Liver (tissue), 3 donors: ENCODE data around the gene MTFR1L.

ENCODE experiments used
- EGR1 ChIP-seq, 2 donors: IDR thresholded peaks; 2 replicates each; pipeline ENCODE4 v1.6.1; 2016 to 2018; ENCODE audit warnings: antibody characterized with exemption in 2 of 2, low read depth in 2 of 2
- FOXA1 ChIP-seq: IDR thresholded peaks from 2 replicates; pipeline ENCODE4 v1.6.1; 2016; ENCODE audit warnings: antibody characterized with exemption
- FOXA2 ChIP-seq: IDR thresholded peaks from 2 replicates; pipeline ENCODE4 v1.6.1; 2016; ENCODE audit warnings: antibody characterized with exemption
- GABPA ChIP-seq, 2 donors: IDR thresholded peaks in 1 of 2; conservative IDR thresholded peaks in 1 of 2; 2 replicates each; pipeline ENCODE4 v1.6.1; 2016; ENCODE audit warnings: antibody characterized with exemption in 2 of 2, mild to moderate bottlenecking in 1 of 2, moderate library complexity in 1 of 2
- JUND ChIP-seq, 2 donors: IDR thresholded peaks; 2 replicates each; pipeline ENCODE4 v1.6.1; 2016; ENCODE audit warnings: antibody characterized with exemption in 2 of 2
- MAX ChIP-seq: IDR thresholded peaks from 2 replicates; pipeline ENCODE4 v1.6.1; 2016; ENCODE audit warnings: antibody characterized with exemption
- RAD21 ChIP-seq, 2 donors: IDR thresholded peaks; 2 replicates each; pipeline ENCODE4 v1.6.1; 2016; ENCODE audit warnings: antibody characterized with exemption in 2 of 2, mild to moderate bottlenecking in 2 of 2
- RXRA ChIP-seq, 2 donors: IDR thresholded peaks; 2 replicates each; pipeline ENCODE4 v1.6.1; 2017 to 2018; ENCODE audit warnings: antibody characterized with exemption in 2 of 2, mild to moderate bottlenecking in 1 of 2
- SP1 ChIP-seq: IDR thresholded peaks from 2 replicates; pipeline ENCODE4 v1.6.1; 2018; ENCODE audit warnings: antibody characterized with exemption, mild to moderate bottlenecking
- YY1 ChIP-seq: IDR thresholded peaks from 2 replicates; pipeline ENCODE4 v1.6.1; 2016; ENCODE audit warnings: antibody characterized with exemption, mild to moderate bottlenecking
- TF ChIP-seq, protein P1 (sequence below): fragments of 150-350 bp; IDR thresholded peaks from 2 replicates; pipeline ENCODE4 v1.5.1; 2017; ENCODE audit warnings: improper control_type of control experiment, low read depth, low read length; ENCODE audit not compliant: missing input control
- TF ChIP-seq, protein P2 (sequence below): IDR thresholded peaks from 2 replicates; pipeline ENCODE4 v1.6.1; 2016; ENCODE audit warnings: antibody characterized with exemption
- TF ChIP-seq, protein P3 (sequence below): IDR thresholded peaks from 2 replicates; pipeline ENCODE4 v1.6.1; 2016; ENCODE audit warnings: antibody characterized with exemption, mild to moderate bottlenecking
- donor health status: healthy.
- donor health status: healthy.

DNA sequence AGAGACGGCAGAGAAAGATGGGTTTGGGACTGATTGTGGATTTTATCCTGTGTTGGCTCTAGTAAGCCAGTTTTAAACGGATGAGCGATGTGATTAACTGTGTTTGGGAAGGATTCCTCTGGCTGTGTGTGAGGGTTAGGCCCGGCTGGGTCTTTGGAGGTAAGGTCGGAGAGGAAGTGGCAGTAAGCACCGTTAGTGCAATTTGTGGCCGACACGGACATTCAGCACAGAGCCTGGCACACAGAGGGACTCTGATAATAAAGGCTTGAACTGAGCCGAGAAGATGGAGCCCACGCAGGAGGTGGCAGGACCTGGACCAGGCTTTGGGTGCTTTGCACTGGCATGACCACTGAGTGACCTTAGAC, 1.3 kb downstream of the MTFR1L start:
- TF ChIP-seq, protein P1, sequence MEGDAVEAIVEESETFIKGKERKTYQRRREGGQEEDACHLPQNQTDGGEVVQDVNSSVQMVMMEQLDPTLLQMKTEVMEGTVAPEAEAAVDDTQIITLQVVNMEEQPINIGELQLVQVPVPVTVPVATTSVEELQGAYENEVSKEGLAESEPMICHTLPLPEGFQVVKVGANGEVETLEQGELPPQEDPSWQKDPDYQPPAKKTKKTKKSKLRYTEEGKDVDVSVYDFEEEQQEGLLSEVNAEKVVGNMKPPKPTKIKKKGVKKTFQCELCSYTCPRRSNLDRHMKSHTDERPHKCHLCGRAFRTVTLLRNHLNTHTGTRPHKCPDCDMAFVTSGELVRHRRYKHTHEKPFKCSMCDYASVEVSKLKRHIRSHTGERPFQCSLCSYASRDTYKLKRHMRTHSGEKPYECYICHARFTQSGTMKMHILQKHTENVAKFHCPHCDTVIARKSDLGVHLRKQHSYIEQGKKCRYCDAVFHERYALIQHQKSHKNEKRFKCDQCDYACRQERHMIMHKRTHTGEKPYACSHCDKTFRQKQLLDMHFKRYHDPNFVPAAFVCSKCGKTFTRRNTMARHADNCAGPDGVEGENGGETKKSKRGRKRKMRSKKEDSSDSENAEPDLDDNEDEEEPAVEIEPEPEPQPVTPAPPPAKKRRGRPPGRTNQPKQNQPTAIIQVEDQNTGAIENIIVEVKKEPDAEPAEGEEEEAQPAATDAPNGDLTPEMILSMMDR = no peak
- TF ChIP-seq MAX (no peak), RAD21 (IDR thresholded peaks at IDR 0.05) (no peak), RXRA (IDR thresholded peaks at IDR 0.05) (no peak), FOXA2 (no peak), SP1 (no peak), FOXA1 (no peak), JUND (IDR thresholded peaks at IDR 0.05) (no peak), EGR1 (IDR thresholded peaks at IDR 0.05; ENCODE audit: low read depth in 2 of 2) (no peak), GABPA (IDR thresholded peaks at IDR 0.05 in 1 of 2, conservative IDR thresholded peaks at IDR 0.05 in 1 of 2) (no peak), YY1 (no peak)
- TF ChIP-seq, protein P2, sequence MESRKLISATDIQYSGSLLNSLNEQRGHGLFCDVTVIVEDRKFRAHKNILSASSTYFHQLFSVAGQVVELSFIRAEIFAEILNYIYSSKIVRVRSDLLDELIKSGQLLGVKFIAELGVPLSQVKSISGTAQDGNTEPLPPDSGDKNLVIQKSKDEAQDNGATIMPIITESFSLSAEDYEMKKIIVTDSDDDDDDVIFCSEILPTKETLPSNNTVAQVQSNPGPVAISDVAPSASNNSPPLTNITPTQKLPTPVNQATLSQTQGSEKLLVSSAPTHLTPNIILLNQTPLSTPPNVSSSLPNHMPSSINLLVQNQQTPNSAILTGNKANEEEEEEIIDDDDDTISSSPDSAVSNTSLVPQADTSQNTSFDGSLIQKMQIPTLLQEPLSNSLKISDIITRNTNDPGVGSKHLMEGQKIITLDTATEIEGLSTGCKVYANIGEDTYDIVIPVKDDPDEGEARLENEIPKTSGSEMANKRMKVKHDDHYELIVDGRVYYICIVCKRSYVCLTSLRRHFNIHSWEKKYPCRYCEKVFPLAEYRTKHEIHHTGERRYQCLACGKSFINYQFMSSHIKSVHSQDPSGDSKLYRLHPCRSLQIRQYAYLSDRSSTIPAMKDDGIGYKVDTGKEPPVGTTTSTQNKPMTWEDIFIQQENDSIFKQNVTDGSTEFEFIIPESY = no peak
- TF ChIP-seq, protein P3, sequence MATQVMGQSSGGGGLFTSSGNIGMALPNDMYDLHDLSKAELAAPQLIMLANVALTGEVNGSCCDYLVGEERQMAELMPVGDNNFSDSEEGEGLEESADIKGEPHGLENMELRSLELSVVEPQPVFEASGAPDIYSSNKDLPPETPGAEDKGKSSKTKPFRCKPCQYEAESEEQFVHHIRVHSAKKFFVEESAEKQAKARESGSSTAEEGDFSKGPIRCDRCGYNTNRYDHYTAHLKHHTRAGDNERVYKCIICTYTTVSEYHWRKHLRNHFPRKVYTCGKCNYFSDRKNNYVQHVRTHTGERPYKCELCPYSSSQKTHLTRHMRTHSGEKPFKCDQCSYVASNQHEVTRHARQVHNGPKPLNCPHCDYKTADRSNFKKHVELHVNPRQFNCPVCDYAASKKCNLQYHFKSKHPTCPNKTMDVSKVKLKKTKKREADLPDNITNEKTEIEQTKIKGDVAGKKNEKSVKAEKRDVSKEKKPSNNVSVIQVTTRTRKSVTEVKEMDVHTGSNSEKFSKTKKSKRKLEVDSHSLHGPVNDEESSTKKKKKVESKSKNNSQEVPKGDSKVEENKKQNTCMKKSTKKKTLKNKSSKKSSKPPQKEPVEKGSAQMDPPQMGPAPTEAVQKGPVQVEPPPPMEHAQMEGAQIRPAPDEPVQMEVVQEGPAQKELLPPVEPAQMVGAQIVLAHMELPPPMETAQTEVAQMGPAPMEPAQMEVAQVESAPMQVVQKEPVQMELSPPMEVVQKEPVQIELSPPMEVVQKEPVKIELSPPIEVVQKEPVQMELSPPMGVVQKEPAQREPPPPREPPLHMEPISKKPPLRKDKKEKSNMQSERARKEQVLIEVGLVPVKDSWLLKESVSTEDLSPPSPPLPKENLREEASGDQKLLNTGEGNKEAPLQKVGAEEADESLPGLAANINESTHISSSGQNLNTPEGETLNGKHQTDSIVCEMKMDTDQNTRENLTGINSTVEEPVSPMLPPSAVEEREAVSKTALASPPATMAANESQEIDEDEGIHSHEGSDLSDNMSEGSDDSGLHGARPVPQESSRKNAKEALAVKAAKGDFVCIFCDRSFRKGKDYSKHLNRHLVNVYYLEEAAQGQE = no peak
